Keratinocyte (primary cell): Measurements from ENCODE around the gene WASF3.

ENCODE experiments used
- EZH2 ChIP-seq: IDR thresholded peaks from one replicate; pipeline ENCODE4 v1.6.1; 2012; ENCODE audit warnings: inconsistent platforms, mild to moderate bottlenecking, low read length, moderate library complexity
- TF ChIP-seq, protein P1 (sequence below), 3 experiments: IDR thresholded peaks in 1 of 3; conservative IDR thresholded peaks in 1 of 3; optimal IDR thresholded peaks in 1 of 3; 2 replicates in 2 of 3; 3 replicates in 1 of 3; pipeline versions ENCODE3 to v1.5.1; 2011; ENCODE audit warnings: low read length in 3 of 3, mild to moderate bottlenecking in 3 of 3, moderate library complexity in 2 of 3, control low read depth in 1 of 3, inconsistent platforms in 1 of 3; ENCODE audit not compliant: insufficient read depth in 2 of 3; ENCODE audit errors: extremely low read depth in 1 of 3

DNA sequence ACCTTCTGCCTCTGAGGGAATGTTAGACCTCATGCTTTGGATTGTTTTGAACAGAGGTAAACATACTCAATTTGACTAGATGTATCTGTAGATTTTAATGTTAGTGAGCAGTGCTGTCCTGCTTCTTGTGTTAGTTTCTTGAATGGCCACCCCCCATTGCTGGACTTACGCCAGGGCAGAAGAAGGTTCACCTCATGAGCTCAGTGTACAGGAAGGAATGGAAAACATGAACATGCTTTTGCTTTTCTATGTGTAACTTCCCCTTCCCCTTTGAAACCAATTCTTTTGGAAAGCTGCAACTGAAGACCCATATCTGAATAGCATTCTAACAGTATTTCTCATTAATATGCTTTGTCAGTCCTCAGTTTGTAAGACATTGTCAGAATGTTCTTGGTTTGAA lies 32.3 kb downstream of the WASF3 start:
- TF ChIP-seq, protein P1, sequence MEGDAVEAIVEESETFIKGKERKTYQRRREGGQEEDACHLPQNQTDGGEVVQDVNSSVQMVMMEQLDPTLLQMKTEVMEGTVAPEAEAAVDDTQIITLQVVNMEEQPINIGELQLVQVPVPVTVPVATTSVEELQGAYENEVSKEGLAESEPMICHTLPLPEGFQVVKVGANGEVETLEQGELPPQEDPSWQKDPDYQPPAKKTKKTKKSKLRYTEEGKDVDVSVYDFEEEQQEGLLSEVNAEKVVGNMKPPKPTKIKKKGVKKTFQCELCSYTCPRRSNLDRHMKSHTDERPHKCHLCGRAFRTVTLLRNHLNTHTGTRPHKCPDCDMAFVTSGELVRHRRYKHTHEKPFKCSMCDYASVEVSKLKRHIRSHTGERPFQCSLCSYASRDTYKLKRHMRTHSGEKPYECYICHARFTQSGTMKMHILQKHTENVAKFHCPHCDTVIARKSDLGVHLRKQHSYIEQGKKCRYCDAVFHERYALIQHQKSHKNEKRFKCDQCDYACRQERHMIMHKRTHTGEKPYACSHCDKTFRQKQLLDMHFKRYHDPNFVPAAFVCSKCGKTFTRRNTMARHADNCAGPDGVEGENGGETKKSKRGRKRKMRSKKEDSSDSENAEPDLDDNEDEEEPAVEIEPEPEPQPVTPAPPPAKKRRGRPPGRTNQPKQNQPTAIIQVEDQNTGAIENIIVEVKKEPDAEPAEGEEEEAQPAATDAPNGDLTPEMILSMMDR (optimal IDR thresholded peaks at IDR 0.05 in 1 of 3, IDR thresholded peaks at IDR 0.05 in 1 of 3, conservative IDR thresholded peaks at IDR 0.05 in 1 of 3; ENCODE audit: extremely low read depth in 1 of 3, insufficient read depth in 2 of 3, low read length in 3 of 3): no peak
- no peak for TF ChIP-seq EZH2
